Endothelial cell (in vitro differentiated cells): ENCODE measurements around the gene TRAF3IP1. TPM values are rescaled to one million over a fixed set of nuclear protein-coding genes. Genes with fewer than 3 reads are reported as not detected.

Experiments used
- DNase-seq: peaks from one replicate; pipeline ENCODE4 v3.0.0; 2021; ENCODE audit warnings: low spot score
- H3K27ac Mint-ChIP-seq: one replicate; pipeline ENCODE4 v1.8.0; 2021; ENCODE audit warnings: mixed read lengths, inconsistent platforms; ENCODE audit not compliant: unreplicated experiment
- H3K27me3 Mint-ChIP-seq: one replicate; pipeline ENCODE4 v1.8.0; 2021; ENCODE audit warnings: mild to moderate bottlenecking, moderate library complexity, mixed read lengths, inconsistent platforms; ENCODE audit not compliant: unreplicated experiment
- H3K36me3 Mint-ChIP-seq: one replicate; pipeline ENCODE4 v1.8.0; 2021; ENCODE audit warnings: mild to moderate bottlenecking, low read depth, mixed read lengths, inconsistent platforms; ENCODE audit not compliant: unreplicated experiment
- H3K4me1 Mint-ChIP-seq: one replicate; pipeline ENCODE4 v1.8.0; 2021; ENCODE audit warnings: mild to moderate bottlenecking, mixed read lengths, inconsistent platforms; ENCODE audit not compliant: unreplicated experiment
- H3K4me3 Mint-ChIP-seq: one replicate; pipeline ENCODE4 v1.8.0; 2021; ENCODE audit warnings: mild to moderate bottlenecking, mixed read lengths, inconsistent platforms; ENCODE audit not compliant: unreplicated experiment
- H3K9me3 Mint-ChIP-seq: one replicate; pipeline ENCODE4 v1.8.0; 2021; ENCODE audit warnings: mixed read lengths, inconsistent platforms; ENCODE audit not compliant: unreplicated experiment
- total RNA-seq: library from RNA; stranded (reverse); fragmentation: NEBNext Ultra II Directional; extraction: Animal tissue kit (Norgen Biotek cat#: 25700); gene quantifications from one replicate; pipeline ENCODE4 v1.2.1, GENCODE V29; 2021; ENCODE audit not compliant: unreplicated experiment
- TF ChIP-seq, protein P1 (sequence below): fragments of 200-600 bp; sonication (generic); IDR thresholded peaks from one replicate; pipeline ENCODE4 v1.5.0; 2021; ENCODE audit warnings: antibody characterized with exemption; ENCODE audit not compliant: unreplicated experiment

Gene TRAF3IP1
- total RNA-seq, 1 donor from 2014 or later: 17.1 TPM

DNA sequence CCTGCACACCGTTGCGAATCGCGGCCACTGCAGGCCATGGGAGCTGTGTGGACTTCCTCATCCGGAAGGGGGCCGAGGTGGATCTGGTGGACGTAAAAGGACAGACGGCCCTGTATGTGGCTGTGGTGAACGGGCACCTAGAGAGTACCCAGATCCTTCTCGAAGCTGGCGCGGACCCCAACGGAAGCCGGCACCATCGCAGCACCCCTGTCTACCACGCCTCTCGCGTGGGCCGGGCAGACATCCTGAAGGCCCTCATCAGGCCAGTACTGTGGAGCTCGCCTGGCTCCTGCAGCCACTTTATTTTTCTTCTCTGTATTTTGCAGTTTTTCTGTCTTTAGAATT is 115.4 kb downstream of the TRAF3IP1 start:
- Mint-ChIP-seq H3K36me3 (peaks cover 22% of the 10 kb centered on the region), H3K27ac (no peak overlapping the region), H3K27me3 (peaks cover 8% of the 10 kb centered on the region), H3K4me3 (no peak overlapping the region), H3K4me1 (no peaks in the 10 kb centered on the region), H3K9me3 (peaks cover 5% of the 10 kb centered on the region)
- TF ChIP-seq, protein P1, sequence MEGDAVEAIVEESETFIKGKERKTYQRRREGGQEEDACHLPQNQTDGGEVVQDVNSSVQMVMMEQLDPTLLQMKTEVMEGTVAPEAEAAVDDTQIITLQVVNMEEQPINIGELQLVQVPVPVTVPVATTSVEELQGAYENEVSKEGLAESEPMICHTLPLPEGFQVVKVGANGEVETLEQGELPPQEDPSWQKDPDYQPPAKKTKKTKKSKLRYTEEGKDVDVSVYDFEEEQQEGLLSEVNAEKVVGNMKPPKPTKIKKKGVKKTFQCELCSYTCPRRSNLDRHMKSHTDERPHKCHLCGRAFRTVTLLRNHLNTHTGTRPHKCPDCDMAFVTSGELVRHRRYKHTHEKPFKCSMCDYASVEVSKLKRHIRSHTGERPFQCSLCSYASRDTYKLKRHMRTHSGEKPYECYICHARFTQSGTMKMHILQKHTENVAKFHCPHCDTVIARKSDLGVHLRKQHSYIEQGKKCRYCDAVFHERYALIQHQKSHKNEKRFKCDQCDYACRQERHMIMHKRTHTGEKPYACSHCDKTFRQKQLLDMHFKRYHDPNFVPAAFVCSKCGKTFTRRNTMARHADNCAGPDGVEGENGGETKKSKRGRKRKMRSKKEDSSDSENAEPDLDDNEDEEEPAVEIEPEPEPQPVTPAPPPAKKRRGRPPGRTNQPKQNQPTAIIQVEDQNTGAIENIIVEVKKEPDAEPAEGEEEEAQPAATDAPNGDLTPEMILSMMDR: no peak
- DNase-seq: no peak

DNA sequence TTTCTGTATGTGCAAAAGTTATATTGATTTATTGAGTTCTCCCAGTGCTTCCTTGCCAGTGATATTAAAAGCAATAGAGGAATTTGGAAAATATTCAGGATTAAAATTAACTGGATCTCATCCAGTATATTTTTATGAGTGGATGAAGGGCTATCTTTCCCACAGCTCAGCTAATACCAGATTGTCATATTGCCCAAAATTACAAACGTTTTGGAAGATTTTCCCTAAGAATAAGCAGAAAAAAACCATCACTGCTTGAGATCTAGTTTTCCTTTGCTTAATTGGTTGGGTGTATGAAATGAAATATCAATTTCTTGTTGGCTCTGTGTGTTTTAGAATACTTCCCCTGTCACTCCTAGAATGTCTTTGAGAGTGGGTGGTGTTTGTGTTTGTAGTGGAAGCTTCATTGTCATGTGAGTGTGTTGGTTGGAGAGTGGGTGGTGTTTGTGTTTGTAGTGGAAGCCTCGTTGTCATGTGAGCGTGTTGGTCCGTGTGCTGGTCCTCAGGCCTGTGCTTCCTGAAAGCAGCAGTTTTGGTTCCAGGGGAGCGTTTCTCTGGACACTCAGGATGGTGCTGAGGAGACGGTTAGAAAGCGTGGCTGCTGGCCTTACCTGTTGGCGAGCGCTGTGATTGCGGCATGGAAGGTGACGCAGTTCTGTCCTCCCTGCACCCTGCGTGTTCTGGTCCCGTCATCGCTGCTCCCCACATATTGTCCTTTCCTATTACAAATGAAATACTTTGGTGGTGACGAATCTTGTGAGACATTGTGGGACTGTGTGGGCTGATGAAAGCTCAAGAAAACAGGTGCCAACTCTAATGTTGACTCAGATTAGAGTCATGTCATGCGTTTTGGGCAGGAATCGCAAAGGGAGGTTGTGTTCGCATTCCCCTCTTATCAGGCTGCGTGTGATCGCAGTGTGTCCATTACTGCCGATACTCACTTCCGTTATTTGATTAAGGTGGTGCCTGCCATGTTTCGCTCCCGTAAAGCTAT is 118.8 kb downstream of the TRAF3IP1 start:
- peaks cover 2% of the 10 kb centered on the region for H3K27me3 Mint-ChIP-seq
- H3K4me3 Mint-ChIP-seq: no peak overlapping the region
- peaks cover 9% of the 10 kb centered on the region for H3K36me3 Mint-ChIP-seq
- no peaks in the 10 kb centered on the region for H3K9me3 Mint-ChIP-seq
- no peak for DNase-seq
- no peak overlapping the region for H3K27ac Mint-ChIP-seq
- H3K4me1 Mint-ChIP-seq: peaks cover 3% of the 10 kb centered on the region
- TF ChIP-seq, protein P1: no peak

DNA sequence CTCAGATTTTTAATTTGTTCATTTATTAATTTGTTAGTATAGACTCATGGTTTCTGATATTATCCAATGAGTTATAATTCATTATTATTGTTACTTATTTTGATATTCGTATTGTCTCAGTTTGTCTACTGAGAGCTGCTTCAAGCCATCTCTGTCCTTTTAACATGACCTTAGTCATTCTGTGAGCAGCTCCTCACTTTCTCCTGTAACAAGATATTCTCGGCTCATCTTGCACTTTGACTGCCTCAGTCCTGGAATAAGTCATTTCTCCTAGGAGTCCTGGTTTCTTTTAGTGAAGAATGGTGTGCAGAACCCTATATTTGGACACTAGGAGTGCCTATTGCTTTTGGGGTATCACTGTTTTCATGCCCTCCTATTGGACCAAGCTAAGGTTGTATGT is 119.6 kb downstream of the TRAF3IP1 start:
- H3K27me3 Mint-ChIP-seq: no peaks in the 10 kb centered on the region
- H3K4me3 Mint-ChIP-seq: no peak overlapping the region
- DNase-seq: no peak
- H3K36me3 Mint-ChIP-seq: peaks cover 4% of the 10 kb centered on the region
- no peaks in the 10 kb centered on the region for H3K9me3 Mint-ChIP-seq
- no peak overlapping the region for H3K27ac Mint-ChIP-seq
- TF ChIP-seq, protein P1: no peak
- peaks cover 3% of the 10 kb centered on the region for H3K4me1 Mint-ChIP-seq

- Mint-ChIP-seq H3K4me1 (peaks cover 3% of the 10 kb centered on the region), H3K36me3 (peaks cover 4% of the 10 kb centered on the region), H3K4me3 (no peak overlapping the region), H3K9me3 (no peaks in the 10 kb centered on the region), H3K27me3 (no peaks in the 10 kb centered on the region), H3K27ac (no peak overlapping the region)
- TF ChIP-seq, protein P1: no peak
- DNase-seq: no peak
Measured at GRCh38 chr2:238440331-238440730, 120.0 kb downstream of the TRAF3IP1 start.

GRCh38 chr2:238440767-238441166 is 120.4 kb downstream of the TRAF3IP1 start:
- Mint-ChIP-seq H3K27ac (no peak overlapping the region), H3K4me1 (peaks cover 3% of the 10 kb centered on the region), H3K4me3 (no peak overlapping the region), H3K27me3 (no peaks in the 10 kb centered on the region), H3K9me3 (no peaks in the 10 kb centered on the region), H3K36me3 (peaks cover 4% of the 10 kb centered on the region)
- DNase-seq: no peak
- TF ChIP-seq, protein P1: no peak
